ENCODE measurements around the gene KRT26.

KRT26 gene

DNA sequence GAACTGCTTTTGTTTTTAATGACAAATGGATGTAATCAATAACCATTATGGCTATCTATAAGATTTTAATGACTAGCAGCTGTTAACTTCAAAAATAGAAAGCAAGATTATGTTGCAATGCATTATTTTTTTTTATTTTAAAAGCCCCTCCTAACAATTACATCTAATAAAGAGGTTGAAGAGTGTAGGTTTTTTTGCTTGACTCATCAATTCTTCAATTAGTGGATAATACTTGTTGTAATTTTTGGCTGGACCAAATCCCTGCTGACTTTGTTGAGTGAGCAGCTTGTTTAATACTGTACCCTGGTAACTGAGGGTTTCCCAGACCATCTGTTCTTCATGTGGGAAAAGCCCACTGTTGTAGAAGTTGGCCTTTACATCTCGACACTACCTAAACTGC is 41.0 kb downstream of the KRT26 start:
- DNase-seq (ENCODE audit: low spot score), result no peak

DNA sequence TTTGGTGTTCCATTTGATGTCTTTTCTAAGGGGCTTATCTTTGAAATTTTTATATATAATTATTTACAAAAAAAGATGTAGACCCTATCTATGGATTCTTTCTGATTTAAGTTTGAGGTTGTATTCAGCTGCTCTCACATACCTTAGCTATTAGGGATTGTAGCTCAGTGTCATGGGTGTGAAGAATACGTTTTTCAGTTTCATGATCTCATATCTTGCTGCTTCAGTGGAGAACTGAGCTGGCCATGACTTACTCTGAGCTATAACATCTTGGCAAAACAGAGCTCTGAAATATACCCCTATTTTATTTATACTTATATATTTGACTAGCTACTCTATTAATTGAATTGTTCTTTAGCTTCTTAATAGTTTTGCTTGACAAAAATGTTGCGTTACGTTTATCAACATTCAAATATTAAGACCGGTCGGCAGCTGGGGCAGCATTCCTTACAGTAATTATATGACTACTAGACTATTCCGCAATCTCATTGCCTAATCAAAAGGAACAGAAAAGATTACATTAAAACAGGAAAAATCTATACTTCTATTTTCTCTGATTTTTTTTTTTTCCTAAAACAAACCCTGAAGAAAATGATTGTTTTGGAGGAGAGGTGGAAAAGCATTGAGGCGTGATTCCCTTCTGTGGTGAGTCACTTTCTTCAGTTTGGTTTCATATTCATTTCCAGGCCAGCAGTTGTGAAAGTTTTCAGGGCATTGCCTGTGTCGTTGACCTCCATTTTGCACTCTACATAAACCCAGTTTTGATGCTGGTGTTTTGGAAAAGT is 44.4 kb downstream of the KRT26 start:
- peak; percentile 38 for DNase-seq (ENCODE audit: low spot score)

DNA sequence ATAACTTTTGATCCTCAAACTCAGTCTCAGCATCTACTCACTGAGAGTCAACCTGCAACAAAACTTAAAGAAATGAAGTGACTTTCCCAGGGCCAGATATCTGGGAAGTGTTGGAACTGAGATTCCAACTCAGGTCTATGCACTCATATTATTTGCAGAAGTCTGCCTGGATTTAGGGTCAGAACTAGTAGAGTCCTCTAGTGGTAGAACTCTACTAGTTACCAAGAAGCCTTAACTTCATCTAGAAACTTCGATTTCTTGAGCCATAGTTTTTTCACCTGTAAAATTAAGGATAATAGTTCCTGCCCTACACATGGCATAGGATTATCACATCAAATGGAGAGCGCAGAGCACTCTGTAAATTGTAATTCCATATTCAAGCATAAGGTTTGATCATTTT is 45.1 kb downstream of the KRT26 start:
- DNase-seq (ENCODE audit: low spot score), result no peak

DNA sequence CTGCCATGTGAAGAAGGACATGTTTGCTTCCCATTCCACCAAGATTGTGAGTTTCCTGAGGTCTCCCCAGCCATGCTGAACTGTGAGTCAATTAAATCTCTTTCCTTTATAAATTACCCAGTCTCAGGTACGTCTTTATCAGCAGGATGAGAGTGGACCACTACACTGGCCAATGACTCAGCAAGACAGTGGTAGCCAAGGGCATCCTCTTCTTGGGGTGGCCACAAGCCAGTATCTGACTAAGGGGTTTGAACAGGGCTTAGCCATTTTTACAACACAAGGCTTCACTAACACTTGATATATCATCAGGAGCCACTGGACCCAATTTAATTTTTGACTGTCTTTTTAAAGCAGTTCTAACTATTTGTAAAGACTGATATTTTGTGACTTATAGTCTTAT is 47.3 kb downstream of the KRT26 start:
- no peak for DNase-seq (ENCODE audit: low spot score)

DNA sequence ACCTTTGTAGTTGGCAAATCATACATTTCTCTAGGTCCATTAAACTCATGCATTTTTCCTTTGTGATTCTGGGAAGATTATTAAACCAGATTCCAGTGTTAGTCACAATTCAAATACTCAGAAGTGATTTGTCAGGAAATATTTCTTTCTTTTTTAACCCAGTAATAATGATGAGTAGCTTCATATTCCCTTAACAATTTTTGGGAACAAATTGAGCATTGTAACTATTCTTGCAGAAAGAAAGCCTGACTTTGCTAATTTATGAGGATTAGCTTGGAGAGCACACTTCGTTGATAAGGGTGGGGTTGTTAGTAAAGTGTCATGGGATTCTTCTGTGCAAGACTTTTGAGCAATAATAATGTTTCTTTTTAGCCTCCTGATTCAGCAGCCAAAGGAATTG is 49.8 kb downstream of the KRT26 start:
- DNase-seq (ENCODE audit: low spot score), result no peak

DNA sequence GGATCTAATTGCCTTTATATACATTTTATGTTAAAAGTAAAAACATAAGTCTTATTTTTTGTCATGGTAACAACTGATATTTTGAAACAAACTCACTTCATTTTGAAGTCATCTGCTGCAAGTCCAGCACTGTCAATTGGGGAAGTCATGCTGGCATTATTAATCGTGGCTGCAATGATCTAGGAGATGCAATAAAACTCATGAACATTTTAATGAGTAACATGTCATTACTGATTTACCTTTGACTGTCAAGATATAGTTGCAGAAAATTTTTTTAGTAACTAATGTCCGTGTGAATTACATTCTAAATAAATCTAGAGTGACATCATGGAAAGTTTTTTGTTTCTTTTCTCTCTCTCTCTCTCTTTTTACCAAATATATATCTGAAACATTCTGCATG is 51.1 kb downstream of the KRT26 start:
- DNase-seq (ENCODE audit: low spot score), result no peak

DNA sequence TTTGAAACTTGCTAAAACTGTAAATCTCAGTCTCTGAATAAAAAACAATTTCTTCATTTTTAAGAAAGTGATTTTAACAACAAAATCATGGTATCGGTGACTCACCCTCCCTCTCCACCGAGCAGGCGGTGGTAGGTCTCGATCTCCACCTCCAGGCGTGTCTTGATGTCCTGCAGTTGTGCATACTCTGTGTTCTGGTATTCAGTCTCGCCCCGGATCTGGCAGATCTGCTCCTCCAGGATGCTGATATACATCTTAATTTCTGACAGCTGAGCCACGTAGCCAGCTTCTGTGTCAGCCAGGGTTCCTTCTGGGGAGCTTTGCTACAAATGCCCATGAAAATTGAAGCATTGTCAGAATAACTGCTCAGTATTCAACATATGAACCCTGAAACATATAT is 53.1 kb downstream of the KRT26 start:
- no peak for DNase-seq (ENCODE audit: low spot score)

DNA sequence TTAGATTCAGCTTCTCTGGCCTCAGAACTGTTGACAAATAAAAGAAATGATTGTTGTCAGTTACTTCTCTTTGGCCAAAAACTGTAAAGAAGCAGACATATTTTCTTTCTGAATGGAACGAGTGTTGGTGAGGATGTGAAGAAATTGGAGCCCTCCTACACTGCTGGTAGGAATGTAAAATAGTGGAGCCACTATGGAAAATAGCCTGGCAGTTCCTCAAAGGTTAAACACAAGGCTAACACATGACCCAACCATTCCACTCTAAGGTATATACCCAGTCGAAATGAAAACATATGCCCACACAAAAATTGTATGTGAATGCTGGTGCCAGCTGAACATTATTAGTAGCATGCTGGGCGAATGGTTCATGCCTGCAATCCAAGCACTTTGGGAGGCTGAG is 54.2 kb downstream of the KRT26 start:
- DNase-seq (ENCODE audit: low spot score), result no peak

Data from AG08396 (cell line).